ENCODE data around the gene FYN.
"Not testable (repeated sequence)": the region's sequence is repeated elsewhere in the genome, so short reads cannot be mapped to it uniquely, and the experiment has no call there.

Gene FYN

GRCh38 chr6:111657146-111657545 is 216.1 kb downstream of the FYN start:
- Histone ChIP-seq H3K27me3 (ENCODE audit: insufficient read depth, low read length) (no peaks in the 10 kb centered on the region), H3K4me3 (ENCODE audit: low read length) (no peak overlapping the region), H2AFZ (ENCODE audit: low read depth, low read length) (no peak overlapping the region), H3K4me1 (ENCODE audit: insufficient read depth, low read length) (peaks cover 11% of the 10 kb centered on the region), H3K9me3 (ENCODE audit: low read length) (no peaks in the 10 kb centered on the region), H3K36me3 (ENCODE audit: insufficient read depth, low read length) (peaks cover 22% of the 10 kb centered on the region)

GRCh38 chr6:111653979-111654378 is 219.3 kb downstream of the FYN start:
- no peaks in the 10 kb centered on the region for H3K36me3 ChIP-seq (ENCODE audit: insufficient read depth, low read length)
- H3K4me1 ChIP-seq (ENCODE audit: insufficient read depth, low read length): no peaks in the 10 kb centered on the region
- H3K9me3 ChIP-seq (ENCODE audit: low read length): no peaks in the 10 kb centered on the region
- H3K4me3 ChIP-seq (ENCODE audit: low read length): no peak overlapping the region
- no peaks in the 10 kb centered on the region for H3K27me3 ChIP-seq (ENCODE audit: insufficient read depth, low read length)
- H2AFZ ChIP-seq (ENCODE audit: low read depth, low read length): no peak overlapping the region

- H3K4me3 ChIP-seq (ENCODE audit: low read length): no peak overlapping the region
- no peak overlapping the region for H2AFZ ChIP-seq (ENCODE audit: low read depth, low read length)
- H3K36me3 ChIP-seq (ENCODE audit: insufficient read depth, low read length): no peaks in the 10 kb centered on the region
- H3K9me3 ChIP-seq (ENCODE audit: low read length): no peaks in the 10 kb centered on the region
- no peaks in the 10 kb centered on the region for H3K4me1 ChIP-seq (ENCODE audit: insufficient read depth, low read length)
- H3K27me3 ChIP-seq (ENCODE audit: insufficient read depth, low read length): no peaks in the 10 kb centered on the region
Observed at GRCh38 chr6:111653434-111653833, 219.8 kb downstream of the FYN start.

- H3K4me3 ChIP-seq (ENCODE audit: low read length): no peak overlapping the region
- no peaks in the 10 kb centered on the region for H3K27me3 ChIP-seq (ENCODE audit: insufficient read depth, low read length)
- H3K4me1 ChIP-seq (ENCODE audit: insufficient read depth, low read length): no peaks in the 10 kb centered on the region
- H3K9me3 ChIP-seq (ENCODE audit: low read length): no peaks in the 10 kb centered on the region
- no peak overlapping the region for H2AFZ ChIP-seq (ENCODE audit: low read depth, low read length)
- H3K36me3 ChIP-seq (ENCODE audit: insufficient read depth, low read length): no peaks in the 10 kb centered on the region
Observed at GRCh38 chr6:111652156-111652555, 221.1 kb downstream of the FYN start.

- no peak overlapping the region for H2AFZ ChIP-seq (ENCODE audit: low read depth, low read length)
- H3K4me3 ChIP-seq (ENCODE audit: low read length): no peak overlapping the region
- H3K4me1 ChIP-seq (ENCODE audit: insufficient read depth, low read length): no peaks in the 10 kb centered on the region
- H3K27me3 ChIP-seq (ENCODE audit: insufficient read depth, low read length): no peaks in the 10 kb centered on the region
- no peaks in the 10 kb centered on the region for H3K36me3 ChIP-seq (ENCODE audit: insufficient read depth, low read length)
- no peaks in the 10 kb centered on the region for H3K9me3 ChIP-seq (ENCODE audit: low read length)
Observed at GRCh38 chr6:111651185-111652034, 221.8 kb downstream of the FYN start.

- Histone ChIP-seq H3K9me3 (ENCODE audit: low read length) (no peaks in the 10 kb centered on the region), H3K4me3 (ENCODE audit: low read length) (no peak overlapping the region)
Observed at GRCh38 chr6:111650049-111650448, 223.2 kb downstream of the FYN start.

GRCh38 chr6:111648100-111648499 is 225.2 kb downstream of the FYN start:
- Histone ChIP-seq H3K36me3 (ENCODE audit: insufficient read depth, low read length) (no peaks in the 10 kb centered on the region), H3K9me3 (ENCODE audit: low read length) (no peaks in the 10 kb centered on the region), H3K4me3 (ENCODE audit: low read length) (no peak overlapping the region), H3K4me1 (ENCODE audit: insufficient read depth, low read length) (no peaks in the 10 kb centered on the region), H3K27me3 (ENCODE audit: insufficient read depth, low read length) (no peaks in the 10 kb centered on the region), H2AFZ (ENCODE audit: low read depth, low read length) (no peak overlapping the region)

More at GRCh38 chr6:111650049-111650448, 223.2 kb downstream of the FYN start:
- Histone ChIP-seq H3K36me3 (ENCODE audit: insufficient read depth, low read length) (no peaks in the 10 kb centered on the region), H3K4me1 (ENCODE audit: insufficient read depth, low read length) (no peaks in the 10 kb centered on the region), H3K27me3 (ENCODE audit: insufficient read depth, low read length) (no peaks in the 10 kb centered on the region), H2AFZ (ENCODE audit: low read depth, low read length) (no peak overlapping the region)

- Histone ChIP-seq H3K4me3 (ENCODE audit: low read length) (no peak overlapping the region), H3K9me3 (ENCODE audit: low read length) (no peaks in the 10 kb centered on the region), H3K4me1 (ENCODE audit: insufficient read depth, low read length) (no peaks in the 10 kb centered on the region), H2AFZ (ENCODE audit: low read depth, low read length) (no peak overlapping the region), H3K36me3 (ENCODE audit: insufficient read depth, low read length) (no peaks in the 10 kb centered on the region), H3K27me3 (ENCODE audit: insufficient read depth, low read length) (no peaks in the 10 kb centered on the region)
Observed at GRCh38 chr6:111646942-111647341, 226.3 kb downstream of the FYN start.

- H3K36me3 ChIP-seq (ENCODE audit: insufficient read depth, low read length): no peaks in the 10 kb centered on the region
- no peak overlapping the region for H2AFZ ChIP-seq (ENCODE audit: low read depth, low read length)
- no peaks in the 10 kb centered on the region for H3K4me1 ChIP-seq (ENCODE audit: insufficient read depth, low read length)
- no peak overlapping the region for H3K4me3 ChIP-seq (ENCODE audit: low read length)
- H3K9me3 ChIP-seq (ENCODE audit: low read length): no peaks in the 10 kb centered on the region
- H3K27me3 ChIP-seq (ENCODE audit: insufficient read depth, low read length): no peaks in the 10 kb centered on the region
Observed at GRCh38 chr6:111646034-111646433, 227.2 kb downstream of the FYN start.

GRCh38 chr6:111644893-111645430 is 228.3 kb downstream of the FYN start:
- H3K4me1 ChIP-seq (ENCODE audit: insufficient read depth, low read length): no peaks in the 10 kb centered on the region
- H3K36me3 ChIP-seq (ENCODE audit: insufficient read depth, low read length): no peaks in the 10 kb centered on the region
- H3K27me3 ChIP-seq (ENCODE audit: insufficient read depth, low read length): no peaks in the 10 kb centered on the region
- H3K9me3 ChIP-seq (ENCODE audit: low read length): no peaks in the 10 kb centered on the region
- no peak overlapping the region for H2AFZ ChIP-seq (ENCODE audit: low read depth, low read length)
- H3K4me3 ChIP-seq (ENCODE audit: low read length): no peak overlapping the region

GRCh38 chr6:111642463-111643158 is 230.6 kb downstream of the FYN start:
- H3K4me3 ChIP-seq (ENCODE audit: low read length): no peak overlapping the region

GRCh38 chr6:111639266-111639665 is 234.0 kb downstream of the FYN start:
- Histone ChIP-seq H3K27me3 (ENCODE audit: insufficient read depth, low read length) (no peaks in the 10 kb centered on the region), H3K4me3 (ENCODE audit: low read length) (no peak overlapping the region), H2AFZ (ENCODE audit: low read depth, low read length) (no peak overlapping the region), H3K4me1 (ENCODE audit: insufficient read depth, low read length) (no peaks in the 10 kb centered on the region), H3K36me3 (ENCODE audit: insufficient read depth, low read length) (no peaks in the 10 kb centered on the region), H3K9me3 (ENCODE audit: low read length) (peaks cover 1% of the 10 kb centered on the region)

More at GRCh38 chr6:111642463-111643158, 230.6 kb downstream of the FYN start:
- Histone ChIP-seq H2AFZ (ENCODE audit: low read depth, low read length) (no peak overlapping the region), H3K36me3 (ENCODE audit: insufficient read depth, low read length) (no peaks in the 10 kb centered on the region), H3K4me1 (ENCODE audit: insufficient read depth, low read length) (no peaks in the 10 kb centered on the region), H3K9me3 (ENCODE audit: low read length) (peaks cover 1% of the 10 kb centered on the region), H3K27me3 (ENCODE audit: insufficient read depth, low read length) (no peaks in the 10 kb centered on the region)

GRCh38 chr6:111634981-111635380 is 238.3 kb downstream of the FYN start:
- H3K36me3 ChIP-seq (ENCODE audit: insufficient read depth, low read length); H2AFZ ChIP-seq (ENCODE audit: low read depth, low read length); H3K27me3 ChIP-seq (ENCODE audit: insufficient read depth, low read length); H3K4me3 ChIP-seq (ENCODE audit: low read length); H3K9me3 ChIP-seq (ENCODE audit: low read length): not testable (repeated sequence)
- peaks cover 10% of the 10 kb centered on the region for H3K4me1 ChIP-seq (ENCODE audit: insufficient read depth, low read length)

All from neuron (in vitro differentiated cells).